ENCODE results near the gene NRN1. TPM values are rescaled to one million over a fixed set of nuclear protein-coding genes. Genes with fewer than 3 reads are reported as not detected.

Gene NRN1
- total RNA-seq, 1 donor from 2014 or later, result 2.8 TPM

GRCh38 chr6:6007366-6008088 lies 802 bp upstream of the NRN1 start:
- Mint-ChIP-seq H3K36me3 (ENCODE audit: low read depth) (peaks cover 7% of the 10 kb centered on the region), H3K4me1 (ENCODE audit: low read depth) (peaks cover 45% of the 10 kb centered on the region), H3K4me3 (peak overlapping the region; percentile 81), H3K27me3 (ENCODE audit: insufficient read depth) (peaks cover 72% of the 10 kb centered on the region), H3K27ac (peak overlapping the region; percentile 50), H3K9me3 (peaks cover 10% of the 10 kb centered on the region)
- DNase-seq (ENCODE audit: low spot score), result no peak
- intact Hi-C loops (cut with micrococcal nuclease), result loop anchor here (2.0 to 10.0 kb wide), 6 partner anchors 13 to 1720 kb away; partner anchors contain the start of genes BMP6, CDYL, DSP and PPP1R3G

GRCh38 chr6:6006006-6006427 lies 708 bp downstream of the NRN1 start:
- peak overlapping the region; percentile 5 for H3K27ac Mint-ChIP-seq
- peaks cover 9% of the 10 kb centered on the region for H3K36me3 Mint-ChIP-seq (ENCODE audit: low read depth)
- DNase-seq (ENCODE audit: low spot score), result no peak
- peak overlapping the region; percentile 76 for H3K4me3 Mint-ChIP-seq
- peaks cover 78% of the 10 kb centered on the region for H3K27me3 Mint-ChIP-seq (ENCODE audit: insufficient read depth)
- intact Hi-C loops (cut with micrococcal nuclease), result loop anchor here (2.0 to 10.0 kb wide), 5 partner anchors 541 to 1721 kb away; partner anchors contain the start of genes BMP6, CDYL, DSP and PPP1R3G
- peaks cover 10% of the 10 kb centered on the region for H3K9me3 Mint-ChIP-seq
- H3K4me1 Mint-ChIP-seq (ENCODE audit: low read depth), result peaks cover 51% of the 10 kb centered on the region

- no peak for DNase-seq (ENCODE audit: low spot score)
- Mint-ChIP-seq H3K4me3 (peak overlapping the region; percentile 83), H3K36me3 (ENCODE audit: low read depth) (peaks cover 11% of the 10 kb centered on the region), H3K4me1 (ENCODE audit: low read depth) (peaks cover 52% of the 10 kb centered on the region), H3K9me3 (peaks cover 13% of the 10 kb centered on the region), H3K27ac (peak overlapping the region; percentile 91), H3K27me3 (ENCODE audit: insufficient read depth) (peaks cover 81% of the 10 kb centered on the region)
- intact Hi-C loops (cut with micrococcal nuclease), result loop anchor here (2.0 to 10.0 kb wide), 5 partner anchors 541 to 1722 kb away; partner anchors contain the start of genes BMP6, CDYL, DSP and PPP1R3G
Measured at GRCh38 chr6:6005051-6006005, 1.4 kb downstream of the NRN1 start.

- Mint-ChIP-seq H3K27me3 (ENCODE audit: insufficient read depth) (peaks cover 82% of the 10 kb centered on the region), H3K4me3 (peak overlapping the region; percentile 83), H3K9me3 (peaks cover 20% of the 10 kb centered on the region), H3K27ac (peak overlapping the region; percentile 91), H3K36me3 (ENCODE audit: low read depth) (peaks cover 14% of the 10 kb centered on the region), H3K4me1 (ENCODE audit: low read depth) (peaks cover 59% of the 10 kb centered on the region)
- DNase-seq (ENCODE audit: low spot score), result no peak
- intact Hi-C loops (cut with micrococcal nuclease), result loop anchor here (1.0 to 10.0 kb wide), 3 partner anchors 9 to 1230 kb away; partner anchors contain the start of genes CDYL and PPP1R3G
Measured at GRCh38 chr6:6004390-6004995, 2.2 kb downstream of the NRN1 start.

- peaks cover 20% of the 10 kb centered on the region for H3K9me3 Mint-ChIP-seq
- peak overlapping the region; percentile 83 for H3K4me3 Mint-ChIP-seq
- H3K4me1 Mint-ChIP-seq (ENCODE audit: low read depth), result peaks cover 59% of the 10 kb centered on the region
- H3K36me3 Mint-ChIP-seq (ENCODE audit: low read depth), result peaks cover 14% of the 10 kb centered on the region
- DNase-seq (ENCODE audit: low spot score), result no peak
- intact Hi-C loops (cut with micrococcal nuclease), result loop anchor here (1.0 to 10.0 kb wide), 3 partner anchors 8 to 1229 kb away; partner anchors contain the start of genes CDYL and PPP1R3G
- peak overlapping the region; percentile 91 for H3K27ac Mint-ChIP-seq
- peaks cover 84% of the 10 kb centered on the region for H3K27me3 Mint-ChIP-seq (ENCODE audit: insufficient read depth)
Measured at GRCh38 chr6:6003621-6004366, 2.9 kb downstream of the NRN1 start.

GRCh38 chr6:6002848-6003620 lies 3.7 kb downstream of the NRN1 start:
- Mint-ChIP-seq H3K36me3 (ENCODE audit: low read depth) (peaks cover 16% of the 10 kb centered on the region), H3K4me3 (peak overlapping the region; percentile 68), H3K27me3 (ENCODE audit: insufficient read depth) (peaks cover 87% of the 10 kb centered on the region), H3K27ac (peak overlapping the region; percentile 44), H3K4me1 (ENCODE audit: low read depth) (peaks cover 63% of the 10 kb centered on the region), H3K9me3 (peaks cover 20% of the 10 kb centered on the region)
- intact Hi-C loops (cut with micrococcal nuclease), result loop anchor here (10.0 kb wide), 2 partner anchors 918 to 1228 kb away; partner anchors contain the start of genes CDYL and PPP1R3G
- no peak for DNase-seq (ENCODE audit: low spot score)

- Mint-ChIP-seq H3K36me3 (ENCODE audit: low read depth) (peaks cover 16% of the 10 kb centered on the region), H3K27me3 (ENCODE audit: insufficient read depth) (peaks cover 88% of the 10 kb centered on the region), H3K4me1 (ENCODE audit: low read depth) (peaks cover 66% of the 10 kb centered on the region), H3K27ac (peak overlapping the region; percentile 44), H3K4me3 (peak overlapping the region; percentile 68), H3K9me3 (peaks cover 20% of the 10 kb centered on the region)
- intact Hi-C loops (cut with micrococcal nuclease), result loop anchor here (10.0 kb wide), 2 partner anchors 917 to 1227 kb away; partner anchors contain the start of genes CDYL and PPP1R3G
- DNase-seq (ENCODE audit: low spot score), result no peak
Measured at GRCh38 chr6:6002005-6002847, 4.5 kb downstream of the NRN1 start.

GRCh38 chr6:6001443-6001842 lies 5.3 kb downstream of the NRN1 start:
- H3K27me3 Mint-ChIP-seq (ENCODE audit: insufficient read depth), result peaks cover 89% of the 10 kb centered on the region
- peaks cover 66% of the 10 kb centered on the region for H3K4me1 Mint-ChIP-seq (ENCODE audit: low read depth)
- peak overlapping the region; percentile 40 for H3K27ac Mint-ChIP-seq
- H3K36me3 Mint-ChIP-seq (ENCODE audit: low read depth), result peaks cover 14% of the 10 kb centered on the region
- peaks cover 20% of the 10 kb centered on the region for H3K9me3 Mint-ChIP-seq
- intact Hi-C loops (cut with micrococcal nuclease), result loop anchor here (10.0 kb wide), 2 partner anchors 917 to 1227 kb away; partner anchors contain the start of genes CDYL and PPP1R3G
- no peak for DNase-seq (ENCODE audit: low spot score)
- no peak overlapping the region for H3K4me3 Mint-ChIP-seq

- Mint-ChIP-seq H3K27me3 (ENCODE audit: insufficient read depth) (peaks cover 90% of the 10 kb centered on the region), H3K9me3 (peaks cover 17% of the 10 kb centered on the region), H3K4me3 (peak overlapping the region; percentile 68), H3K27ac (peak overlapping the region; percentile 71), H3K36me3 (ENCODE audit: low read depth) (peaks cover 15% of the 10 kb centered on the region), H3K4me1 (ENCODE audit: low read depth) (peaks cover 72% of the 10 kb centered on the region)
- DNase-seq (ENCODE audit: low spot score), result no peak
- intact Hi-C loops (cut with micrococcal nuclease), result loop anchor here (10.0 kb wide), 2 partner anchors 915 to 1225 kb away; partner anchors contain the start of genes CDYL and PPP1R3G
Measured at GRCh38 chr6:5999688-6000608, 6.8 kb downstream of the NRN1 start.
